Measurements from ENCODE around the gene CUL7. TPM values are rescaled to one million over a fixed set of nuclear protein-coding genes. Genes with fewer than 3 reads are reported as not detected.

CUL7 gene
- total RNA-seq, 1 donor from 2014 or later = 22.6 TPM

- Mint-ChIP-seq H3K27ac (no peak overlapping the region), H3K27me3 (no peaks in the 10 kb centered on the region), H3K4me1 (peaks cover 14% of the 10 kb centered on the region), H3K36me3 (ENCODE audit: low read depth) (peaks cover 50% of the 10 kb centered on the region), H3K9me3 (no peaks in the 10 kb centered on the region), H3K4me3 (no peak overlapping the region)
- DNase-seq = no peak
- intact Hi-C loops (cut with micrococcal nuclease) = no loop called here
Observed at GRCh38 chr6:43026365-43026764, 27.3 kb downstream of the CUL7 start.

- Mint-ChIP-seq H3K4me1 (peaks cover 22% of the 10 kb centered on the region), H3K27ac (peak overlapping the region; percentile 72), H3K36me3 (ENCODE audit: low read depth) (peaks cover 44% of the 10 kb centered on the region), H3K9me3 (no peaks in the 10 kb centered on the region), H3K4me3 (peak overlapping the region; percentile 5), H3K27me3 (no peaks in the 10 kb centered on the region)
- intact Hi-C loops (cut with micrococcal nuclease) = no loop called here
- DNase-seq = no peak
Observed at GRCh38 chr6:43024436-43024835, 29.2 kb downstream of the CUL7 start.

GRCh38 chr6:43021270-43022047, 32.2 kb downstream of the CUL7 start, which contains the start of gene RRP36:
Gene RRP36, plus strand, starts transcription at chr6:43021623. Its CDS starts 32 bp downstream, at chr6:43021655.
- peak within 1 kb of the TSS; percentile 86 for H3K27ac Mint-ChIP-seq
- H3K4me3 Mint-ChIP-seq = peak within 1 kb of the TSS; percentile 94
- no peaks in the 10 kb centered on the region for H3K27me3 Mint-ChIP-seq
- H3K36me3 Mint-ChIP-seq (ENCODE audit: low read depth) = peaks cover 42% of the 10 kb centered on the region
- DNase-seq = peak; percentile 92
- peaks cover 33% of the 10 kb centered on the region for H3K4me1 Mint-ChIP-seq
- no peaks in the 10 kb centered on the region for H3K9me3 Mint-ChIP-seq
- intact Hi-C loops (cut with micrococcal nuclease) = loop anchor here (1.0 kb wide), 1 partner anchor 32 kb away; the partner anchor contains the start of gene CUL7

- Mint-ChIP-seq H3K9me3 (no peaks in the 10 kb centered on the region), H3K4me1 (peaks cover 35% of the 10 kb centered on the region), H3K27me3 (no peaks in the 10 kb centered on the region), H3K27ac (no peak overlapping the region), H3K4me3 (peak overlapping the region; percentile 94), H3K36me3 (ENCODE audit: low read depth) (peaks cover 42% of the 10 kb centered on the region)
- intact Hi-C loops (cut with micrococcal nuclease) = loop anchor here (1.0 kb wide), 1 partner anchor 32 kb away; the partner anchor contains the start of gene CUL7
- no peak for DNase-seq
Observed at GRCh38 chr6:43020847-43021246, 32.8 kb downstream of the CUL7 start.

GRCh38 chr6:43020052-43020705, 33.5 kb downstream of the CUL7 start:
- Mint-ChIP-seq H3K27me3 (no peaks in the 10 kb centered on the region), H3K4me3 (peak overlapping the region; percentile 94), H3K27ac (peak overlapping the region; percentile 52), H3K36me3 (ENCODE audit: low read depth) (peaks cover 39% of the 10 kb centered on the region), H3K9me3 (no peaks in the 10 kb centered on the region), H3K4me1 (peaks cover 36% of the 10 kb centered on the region)
- no peak for DNase-seq
- intact Hi-C loops (cut with micrococcal nuclease) = no loop called here

GRCh38 chr6:43019152-43019551, 34.5 kb downstream of the CUL7 start:
- Mint-ChIP-seq H3K4me1 (peaks cover 38% of the 10 kb centered on the region), H3K27ac (no peak overlapping the region), H3K36me3 (ENCODE audit: low read depth) (peaks cover 32% of the 10 kb centered on the region), H3K4me3 (peak overlapping the region; percentile 0), H3K9me3 (no peaks in the 10 kb centered on the region), H3K27me3 (no peaks in the 10 kb centered on the region)
- DNase-seq = no peak
- intact Hi-C loops (cut with micrococcal nuclease) = no loop called here

- H3K36me3 Mint-ChIP-seq (ENCODE audit: low read depth) = peaks cover 48% of the 10 kb centered on the region
- peaks cover 52% of the 10 kb centered on the region for H3K4me1 Mint-ChIP-seq
- intact Hi-C loops (cut with micrococcal nuclease) = no loop called here
- no peak overlapping the region for H3K27ac Mint-ChIP-seq
- no peak for DNase-seq
- no peaks in the 10 kb centered on the region for H3K9me3 Mint-ChIP-seq
- no peaks in the 10 kb centered on the region for H3K27me3 Mint-ChIP-seq
- no peak overlapping the region for H3K4me3 Mint-ChIP-seq
Observed at GRCh38 chr6:43016943-43017334, 36.7 kb downstream of the CUL7 start.

GRCh38 chr6:43016176-43016942, 37.3 kb downstream of the CUL7 start:
- no peak for DNase-seq
- peaks cover 52% of the 10 kb centered on the region for H3K4me1 Mint-ChIP-seq
- peaks cover 50% of the 10 kb centered on the region for H3K36me3 Mint-ChIP-seq (ENCODE audit: low read depth)
- no peaks in the 10 kb centered on the region for H3K9me3 Mint-ChIP-seq
- H3K27ac Mint-ChIP-seq = no peak overlapping the region
- H3K27me3 Mint-ChIP-seq = no peaks in the 10 kb centered on the region
- intact Hi-C loops (cut with micrococcal nuclease) = no loop called here
- peak overlapping the region; percentile 38 for H3K4me3 Mint-ChIP-seq

- H3K36me3 Mint-ChIP-seq (ENCODE audit: low read depth) = peaks cover 60% of the 10 kb centered on the region
- no peaks in the 10 kb centered on the region for H3K27me3 Mint-ChIP-seq
- no peaks in the 10 kb centered on the region for H3K9me3 Mint-ChIP-seq
- no peak for DNase-seq
- H3K4me3 Mint-ChIP-seq = peak overlapping the region; percentile 99
- peaks cover 44% of the 10 kb centered on the region for H3K4me1 Mint-ChIP-seq
- intact Hi-C loops (cut with micrococcal nuclease) = loop anchor here (1.0 to 5.0 kb wide), 4 partner anchors 35 to 452 kb away; partner anchors contain the start of genes CNPY3, KLC4, MRPL2 and PEX6
- H3K27ac Mint-ChIP-seq = peak overlapping the region; percentile 92
Observed at GRCh38 chr6:43014434-43014909, 39.2 kb downstream of the CUL7 start.

GRCh38 chr6:43013843-43014433, 39.7 kb downstream of the CUL7 start, which contains the start of the genes KLHDC3 and MEA1:
Gene KLHDC3, plus strand, starts transcription at chr6:43014249. Its CDS starts 2,944 bp downstream, at chr6:43017193.
Gene MEA1, minus strand, starts transcription at chr6:43013946. Its CDS starts 133 bp downstream, at chr6:43013813.
- Mint-ChIP-seq H3K4me3 (peak within 1 kb of the TSS; percentile 99), H3K27ac (peak within 1 kb of the TSS; percentile 92), H3K9me3 (no peaks in the 10 kb centered on the region), H3K27me3 (no peaks in the 10 kb centered on the region), H3K36me3 (ENCODE audit: low read depth) (peaks cover 61% of the 10 kb centered on the region), H3K4me1 (peaks cover 44% of the 10 kb centered on the region)
- DNase-seq = peak; percentile 100
- intact Hi-C loops (cut with micrococcal nuclease) = loop anchor here (1.0 to 5.0 kb wide), 7 partner anchors 30 to 503 kb away; partner anchors contain the start of genes CNPY3, KLC4, MRPL2 and PEX6

- intact Hi-C loops (cut with micrococcal nuclease) = loop anchor here (1.0 to 5.0 kb wide), 4 partner anchors 29 to 504 kb away; partner anchors contain the start of genes POLR1C, PPP2R5D, UBR2 and YIPF3
- Mint-ChIP-seq H3K9me3 (no peaks in the 10 kb centered on the region), H3K4me1 (peaks cover 44% of the 10 kb centered on the region), H3K36me3 (ENCODE audit: low read depth) (peaks cover 56% of the 10 kb centered on the region), H3K27me3 (no peaks in the 10 kb centered on the region), H3K27ac (peak overlapping the region; percentile 92), H3K4me3 (peak overlapping the region; percentile 99)
- DNase-seq = no peak
Observed at GRCh38 chr6:43013097-43013842, 40.4 kb downstream of the CUL7 start.

GRCh38 chr6:43012364-43012763, 41.3 kb downstream of the CUL7 start:
- H3K36me3 Mint-ChIP-seq (ENCODE audit: low read depth) = peaks cover 54% of the 10 kb centered on the region
- intact Hi-C loops (cut with micrococcal nuclease) = loop anchor here (2.0 to 5.0 kb wide), 2 partner anchors 450 to 504 kb away; partner anchors contain the start of genes POLR1C, UBR2 and YIPF3
- peak; percentile 65 for DNase-seq
- no peaks in the 10 kb centered on the region for H3K9me3 Mint-ChIP-seq
- no peak overlapping the region for H3K27ac Mint-ChIP-seq
- peaks cover 39% of the 10 kb centered on the region for H3K4me1 Mint-ChIP-seq
- H3K27me3 Mint-ChIP-seq = no peaks in the 10 kb centered on the region
- peak overlapping the region; percentile 99 for H3K4me3 Mint-ChIP-seq
